ENCODE data around the gene CCNE1.

DNA sequence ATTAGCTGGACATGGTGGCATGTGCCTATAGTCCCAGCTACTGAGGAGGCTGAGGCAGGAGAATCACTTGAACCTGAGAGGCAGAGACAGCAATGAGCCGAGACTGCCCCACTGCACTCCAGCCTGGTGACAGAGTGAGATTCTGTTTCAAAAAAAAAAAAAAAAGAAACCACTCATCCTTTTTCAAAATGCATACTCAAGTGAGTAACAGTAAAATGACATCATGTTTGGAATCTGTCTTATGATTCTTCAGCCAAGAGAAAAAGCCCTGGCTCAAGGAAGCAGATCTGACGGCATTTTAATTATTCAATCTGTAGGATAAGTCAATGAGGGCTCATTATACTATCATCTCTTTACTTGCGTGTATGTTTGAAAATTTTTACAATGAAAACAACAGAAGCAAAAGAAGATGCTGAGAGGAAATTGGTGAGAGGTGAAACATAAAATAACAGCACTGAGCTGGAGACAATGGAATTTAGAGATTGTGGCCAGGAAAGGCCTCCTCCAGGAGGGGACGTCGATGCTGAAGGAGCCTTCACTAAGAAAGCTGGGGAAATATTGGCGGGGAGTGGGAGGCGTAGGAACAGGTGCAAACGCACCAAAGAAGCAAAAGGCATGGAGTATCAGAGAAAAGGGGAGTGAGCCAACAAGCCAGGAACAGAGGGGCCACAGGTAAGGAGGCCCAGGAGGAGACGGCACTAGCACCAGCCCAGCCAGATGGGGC is 12.9 kb upstream of the CCNE1 start:
- TF ChIP-seq, protein P1, sequence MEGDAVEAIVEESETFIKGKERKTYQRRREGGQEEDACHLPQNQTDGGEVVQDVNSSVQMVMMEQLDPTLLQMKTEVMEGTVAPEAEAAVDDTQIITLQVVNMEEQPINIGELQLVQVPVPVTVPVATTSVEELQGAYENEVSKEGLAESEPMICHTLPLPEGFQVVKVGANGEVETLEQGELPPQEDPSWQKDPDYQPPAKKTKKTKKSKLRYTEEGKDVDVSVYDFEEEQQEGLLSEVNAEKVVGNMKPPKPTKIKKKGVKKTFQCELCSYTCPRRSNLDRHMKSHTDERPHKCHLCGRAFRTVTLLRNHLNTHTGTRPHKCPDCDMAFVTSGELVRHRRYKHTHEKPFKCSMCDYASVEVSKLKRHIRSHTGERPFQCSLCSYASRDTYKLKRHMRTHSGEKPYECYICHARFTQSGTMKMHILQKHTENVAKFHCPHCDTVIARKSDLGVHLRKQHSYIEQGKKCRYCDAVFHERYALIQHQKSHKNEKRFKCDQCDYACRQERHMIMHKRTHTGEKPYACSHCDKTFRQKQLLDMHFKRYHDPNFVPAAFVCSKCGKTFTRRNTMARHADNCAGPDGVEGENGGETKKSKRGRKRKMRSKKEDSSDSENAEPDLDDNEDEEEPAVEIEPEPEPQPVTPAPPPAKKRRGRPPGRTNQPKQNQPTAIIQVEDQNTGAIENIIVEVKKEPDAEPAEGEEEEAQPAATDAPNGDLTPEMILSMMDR (IDR thresholded peaks at IDR 0.05), result no peak
- no peak for TF ChIP-seq POLR2AphosphoS5 (IDR thresholded peaks at IDR 0.05)
